ENCODE measurements around the gene TACC2.

The TACC2 gene

GRCh38 chr10:122044045-122044661 lies 55.2 kb downstream of the TACC2 start:
- in situ Hi-C loops (cut with HindIII; ENCODE audit: low sequenced_read_pairs): no loop called here
- DNase-seq (ENCODE audit: low read depth): no peak
- no peak for TF ChIP-seq CTCF (IDR thresholded peaks at IDR 0.05; ENCODE audit: low read depth, low read length, missing control alignments)
- H3K4me3 ChIP-seq (ENCODE audit: low read depth, low read length): no peak overlapping the region

GRCh38 chr10:122044713-122045112 lies 55.8 kb downstream of the TACC2 start:
- no peak overlapping the region for H3K4me3 ChIP-seq (ENCODE audit: low read depth, low read length)
- DNase-seq (ENCODE audit: low read depth): no peak
- no peak for TF ChIP-seq CTCF (IDR thresholded peaks at IDR 0.05; ENCODE audit: low read depth, low read length, missing control alignments)
- in situ Hi-C loops (cut with HindIII; ENCODE audit: low sequenced_read_pairs): no loop called here

- no peak overlapping the region for H3K4me3 ChIP-seq (ENCODE audit: low read depth, low read length)
- no peak for TF ChIP-seq CTCF (IDR thresholded peaks at IDR 0.05; ENCODE audit: low read depth, low read length, missing control alignments)
- in situ Hi-C loops (cut with HindIII; ENCODE audit: low sequenced_read_pairs): no loop called here
- DNase-seq (ENCODE audit: low read depth): no peak
These were observed 56.2 kb downstream of the TACC2 start for GRCh38 chr10:122045212-122045611.

DNA sequence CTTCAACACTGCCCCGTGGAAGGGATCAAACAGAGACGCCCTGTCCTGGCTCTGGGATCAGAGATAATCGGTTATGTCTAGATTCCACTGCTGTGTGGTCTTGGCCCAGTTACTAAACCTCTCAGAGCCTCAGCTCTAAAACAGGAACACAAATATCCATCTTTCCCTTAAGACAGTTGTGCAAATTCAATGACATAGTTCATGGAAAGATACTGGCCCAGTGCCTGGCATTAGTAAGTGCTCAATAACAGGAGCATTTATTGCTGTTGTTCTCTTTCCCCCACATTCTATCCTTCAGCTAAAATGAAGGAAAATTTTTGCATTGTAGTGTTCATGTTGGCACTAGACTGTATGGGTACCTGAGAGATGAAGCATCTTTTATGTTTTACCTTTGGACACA lies 58.6 kb downstream of the TACC2 start:
- no peak for DNase-seq (ENCODE audit: low read depth)
- TF ChIP-seq CTCF (IDR thresholded peaks at IDR 0.05; ENCODE audit: low read depth, low read length, missing control alignments): no peak
- in situ Hi-C loops (cut with HindIII; ENCODE audit: low sequenced_read_pairs): no loop called here
- no peak overlapping the region for H3K4me3 ChIP-seq (ENCODE audit: low read depth, low read length)

GRCh38 chr10:122049076-122049475 lies 60.1 kb downstream of the TACC2 start:
- no peak overlapping the region for H3K4me3 ChIP-seq (ENCODE audit: low read depth, low read length)
- DNase-seq (ENCODE audit: low read depth): no peak
- TF ChIP-seq CTCF (IDR thresholded peaks at IDR 0.05; ENCODE audit: low read depth, low read length, missing control alignments): no peak
- in situ Hi-C loops (cut with HindIII; ENCODE audit: low sequenced_read_pairs): no loop called here

- no peak for DNase-seq (ENCODE audit: low read depth)
- TF ChIP-seq CTCF (IDR thresholded peaks at IDR 0.05; ENCODE audit: low read depth, low read length, missing control alignments): no peak
- H3K4me3 ChIP-seq (ENCODE audit: low read depth, low read length): no peak overlapping the region
- in situ Hi-C loops (cut with HindIII; ENCODE audit: low sequenced_read_pairs): no loop called here
These were observed 61.3 kb downstream of the TACC2 start for GRCh38 chr10:122050311-122050710.

All from astrocyte of the cerebellum (primary cell).